Naive thymus-derived CD4-positive, alpha-beta T cell (primary cell): ENCODE data around the gene UMOD. TPM values are rescaled to one million over a fixed set of nuclear protein-coding genes. Genes with fewer than 3 reads are reported as not detected.

Experiments
- ATAC-seq: fragments of 150-1000 bp; cut with Tn5 transposase; 2 replicates; pipeline ENCODE4 v1.10.0; 2021; ENCODE audit warnings: mild to moderate bottlenecking, moderate library complexity
- CTCF ChIA-PET: fragments of 350-600 bp; sonication (Branson Sonifier 250); formaldehyde crosslinking; loops from one replicate; lab custom pipeline; 2021; ENCODE audit warnings: antibody characterized with exemption; lab: Charles Lee
- POLR2A ChIA-PET: fragments of 350-600 bp; sonication (Branson Sonifier 250); formaldehyde crosslinking; loops from one replicate; lab custom pipeline; 2021; ENCODE audit warnings: antibody characterized with exemption, inconsistent platforms; lab: Charles Lee
- DNase-seq, 9 donors: peaks; one replicate each; pipeline versions ENCODE4 v3.0.0 to v3.0.0-alpha.2; 2020 to 2022; ENCODE audit warnings: mixed read lengths in 1 of 9
- H3K27ac ChIP-seq: one replicate; pipeline ENCODE4 v1.7.0; 2013; ENCODE audit warnings: mild to moderate bottlenecking, low read depth, low read length, moderate library complexity
- H3K27me3 ChIP-seq, 2 donors: one replicate each; pipeline ENCODE4 v1.7.0; 2013; ENCODE audit warnings: low read length in 2 of 2, mild to moderate bottlenecking in 2 of 2, moderate library complexity in 2 of 2; ENCODE audit not compliant: control insufficient read depth in 2 of 2, insufficient read depth in 2 of 2
- H3K36me3 ChIP-seq, 3 experiments: 1 replicate in 2 of 3; 2 replicates in 1 of 3; pipeline ENCODE4 v1.7.0; 2013; ENCODE audit warnings: low read length in 3 of 3, mild to moderate bottlenecking in 3 of 3, moderate library complexity in 1 of 3; ENCODE audit not compliant: insufficient read depth in 3 of 3, control insufficient read depth in 2 of 3
- H3K4me1 ChIP-seq, 2 donors: one replicate each; pipeline ENCODE4 v1.7.0; 2013; ENCODE audit warnings: low read length in 2 of 2, mild to moderate bottlenecking in 2 of 2, moderate library complexity in 1 of 2; ENCODE audit not compliant: control insufficient read depth in 2 of 2, insufficient read depth in 2 of 2
- H3K4me3 ChIP-seq: 2 replicates; pipeline ENCODE4 v1.7.0; 2013; ENCODE audit warnings: mild to moderate bottlenecking, low read length
- H3K9me3 ChIP-seq, 3 experiments: 1 replicate in 2 of 3; 2 replicates in 1 of 3; pipeline ENCODE4 v1.7.0; 2013; ENCODE audit warnings: low read length in 3 of 3; ENCODE audit not compliant: control insufficient read depth in 2 of 3
- H3K27ac Mint-ChIP-seq, 9 donors: one replicate each; pipeline ENCODE4 v1.8.0; 2020 to 2022; ENCODE audit warnings: mixed read lengths in 9 of 9, mild to moderate bottlenecking in 8 of 9, moderate library complexity in 5 of 9, inconsistent platforms in 2 of 9
- H3K27me3 Mint-ChIP-seq, 5 donors: one replicate each; pipeline ENCODE4 v1.8.0; 2021 to 2022; ENCODE audit warnings: mixed read lengths in 5 of 5, mild to moderate bottlenecking in 1 of 5
- H3K36me3 Mint-ChIP-seq, 5 donors: one replicate each; pipeline ENCODE4 v1.8.0; 2020 to 2022; ENCODE audit warnings: mixed read lengths in 5 of 5, mild to moderate bottlenecking in 3 of 5, inconsistent platforms in 1 of 5
- H3K4me1 Mint-ChIP-seq, 7 donors: one replicate each; pipeline ENCODE4 v1.8.0; 2020 to 2022; ENCODE audit warnings: mixed read lengths in 7 of 7, mild to moderate bottlenecking in 3 of 7, inconsistent platforms in 1 of 7
- H3K4me3 Mint-ChIP-seq, 10 donors: one replicate each; pipeline ENCODE4 v1.8.0; 2020 to 2022; ENCODE audit warnings: mild to moderate bottlenecking in 10 of 10, mixed read lengths in 10 of 10, moderate library complexity in 6 of 10, inconsistent platforms in 2 of 10
- H3K9me3 Mint-ChIP-seq, 11 donors: one replicate each; pipeline ENCODE4 v1.8.0; 2020 to 2022; ENCODE audit warnings: mixed read lengths in 11 of 11, mild to moderate bottlenecking in 4 of 11, inconsistent platforms in 1 of 11, moderate library complexity in 1 of 11
- intact Hi-C, 2 donors: fragments of 100-400 bp; cut with micrococcal nuclease; formaldehyde crosslinking; loops; one replicate each; pipeline ENCODE4 v1.15.1; 2023
- polyA plus RNA-seq, 2 donors: library from polyadenylated mRNA; unstranded; fragments of 300-500 nt; fragmentation: Illumina TruSeq; gene quantifications; one replicate each; pipeline ENCODE4 v1.2.3, GENCODE V29; 2021
- total RNA-seq, 6 experiments: library from RNA in 5 of 6; stranded (reverse) in 5 of 6; gene quantifications; 1 replicate in 5 of 6; 2 replicates in 1 of 6; pipeline ENCODE4 v1.2.3 and lab custom pipeline; 2021 to 2026

Gene UMOD
- total RNA-seq (not detected), polyA plus RNA-seq (not detected), total RNA-seq (lab: John Stamatoyannopoulos, UW) (not detected)

DNA sequence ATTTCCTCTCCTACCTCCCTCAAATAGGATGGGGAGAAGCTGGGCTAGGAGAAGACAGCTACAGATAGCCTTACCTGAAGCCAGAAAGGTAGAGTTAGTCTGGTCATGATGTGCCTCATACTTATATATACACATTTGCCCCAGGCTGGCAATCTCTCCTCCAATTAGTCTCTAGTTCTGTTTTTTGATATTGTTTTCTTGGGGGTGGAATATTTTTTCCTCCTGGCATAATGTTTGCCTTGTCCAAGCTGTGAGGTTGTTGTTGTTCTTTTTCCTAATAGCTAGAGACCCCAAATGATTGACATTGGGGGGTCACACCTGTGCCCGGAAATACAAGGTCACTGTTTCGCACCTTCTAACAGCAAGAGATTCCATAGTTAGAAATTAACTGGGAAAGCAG lies at the start of gene UMOD:
UMOD (minus strand) TSS at position 101 of the 400 bp plus-strand sequence. CDS start 1,978 bp downstream, outside the sequence.
- Mint-ChIP-seq H3K4me1 (no peaks in the 10 kb centered on the region), H3K36me3 (no peaks in the 10 kb centered on the region), H3K4me3 (no peak within 1 kb of the TSS), H3K9me3 (peaks cover 0 to 7% (median 0%) of the 10 kb centered on the region in 11 donors), H3K27ac (no peak within 1 kb of the TSS), H3K27me3 (peaks cover 0 to 51% (median 20%) of the 10 kb centered on the region in 5 donors)
- ATAC-seq: no peak
- Histone ChIP-seq H3K9me3 (no peaks in the 10 kb centered on the region), H3K36me3 (no peaks in the 10 kb centered on the region), H3K27ac (no peak within 1 kb of the TSS), H3K4me1 (no peaks in the 10 kb centered on the region), H3K27me3 (peaks cover 0 to 3% of the 10 kb centered on the region in 2 donors), H3K4me3 (no peak within 1 kb of the TSS)
- DNase-seq: no peak
- ChIA-PET CTCF (no interaction called here), POLR2A (no interaction called here)
- intact Hi-C loops: no loop called here

GRCh38 chr16:20401475-20402016 lies 49.0 kb upstream of the UMOD start:
- POLR2A ChIA-PET: no interaction called here

GRCh38 chr16:20401066-20401465 lies 48.6 kb upstream of the UMOD start:
- ChIA-PET CTCF (no interaction called here), POLR2A (no interaction called here)
- no peaks in the 10 kb centered on the region for H3K4me1 Mint-ChIP-seq

More at GRCh38 chr16:20401475-20402016, 49.0 kb upstream of the UMOD start:
- Histone ChIP-seq H3K4me3 (no peak overlapping the region), H3K36me3 (no peaks in the 10 kb centered on the region), H3K27me3 (no peaks in the 10 kb centered on the region), H3K4me1 (no peaks in the 10 kb centered on the region), H3K9me3 (no peaks in the 10 kb centered on the region), H3K27ac (no peak overlapping the region)
- Mint-ChIP-seq H3K4me3 (no peak overlapping the region), H3K36me3 (no peaks in the 10 kb centered on the region), H3K4me1 (no peaks in the 10 kb centered on the region), H3K9me3 (no peaks in the 10 kb centered on the region), H3K27ac (no peak overlapping the region), H3K27me3 (peaks cover 0 to 12% (median 0%) of the 10 kb centered on the region in 5 donors)
- CTCF ChIA-PET: no interaction called here
- DNase-seq (no peak), ATAC-seq (no peak)
- intact Hi-C loops: no loop called here

GRCh38 chr16:20399185-20399584 lies 46.7 kb upstream of the UMOD start:
- no peaks in the 10 kb centered on the region for H3K9me3 ChIP-seq
- POLR2A ChIA-PET: no interaction called here
- no peak for ATAC-seq
- CTCF ChIA-PET: interaction anchor here (0.6 kb wide), 1 partner anchor 287 kb away, joined by 5 read pairs; no protein-coding TSS in a partner anchor
- Mint-ChIP-seq H3K9me3 (no peaks in the 10 kb centered on the region), H3K36me3 (no peaks in the 10 kb centered on the region), H3K4me1 (peaks cover 0 to 2% (median 0%) of the 10 kb centered on the region in 7 donors), H3K27me3 (peaks cover 0 to 12% (median 0%) of the 10 kb centered on the region in 5 donors), H3K4me3 (no peak overlapping the region), H3K27ac (no peak overlapping the region)
- no peak for DNase-seq
- H3K36me3 ChIP-seq: no peaks in the 10 kb centered on the region
- intact Hi-C loops: no loop called here
- H3K4me3 ChIP-seq: no peak overlapping the region
- H3K27me3 ChIP-seq: no peaks in the 10 kb centered on the region
- no peak overlapping the region for H3K27ac ChIP-seq
- H3K4me1 ChIP-seq: no peaks in the 10 kb centered on the region

More at GRCh38 chr16:20401066-20401465, 48.6 kb upstream of the UMOD start:
- Histone ChIP-seq H3K27me3 (no peaks in the 10 kb centered on the region), H3K4me1 (no peaks in the 10 kb centered on the region), H3K27ac (no peak overlapping the region), H3K4me3 (no peak overlapping the region), H3K36me3 (no peaks in the 10 kb centered on the region), H3K9me3 (no peaks in the 10 kb centered on the region)
- Mint-ChIP-seq H3K4me3 (no peak overlapping the region), H3K27ac (no peak overlapping the region), H3K36me3 (no peaks in the 10 kb centered on the region), H3K27me3 (peaks cover 0 to 12% (median 0%) of the 10 kb centered on the region in 5 donors), H3K9me3 (no peaks in the 10 kb centered on the region)
- DNase-seq (no peak), ATAC-seq (no peak)
- intact Hi-C loops: no loop called here

- H3K9me3 ChIP-seq: no peaks in the 10 kb centered on the region
- no peaks in the 10 kb centered on the region for H3K27me3 ChIP-seq
- ChIA-PET CTCF (no interaction called here), POLR2A (no interaction called here)
- no peak overlapping the region for H3K4me3 ChIP-seq
- no peaks in the 10 kb centered on the region for H3K36me3 ChIP-seq
- H3K9me3 Mint-ChIP-seq: no peaks in the 10 kb centered on the region
- H3K36me3 Mint-ChIP-seq: no peaks in the 10 kb centered on the region
- ATAC-seq (no peak), DNase-seq (no peak)
- no peak overlapping the region for H3K4me3 Mint-ChIP-seq
- no peak overlapping the region for H3K27ac Mint-ChIP-seq
- intact Hi-C loops: no loop called here
- H3K4me1 ChIP-seq: no peaks in the 10 kb centered on the region
- H3K4me1 Mint-ChIP-seq: peaks cover 0 to 2% (median 0%) of the 10 kb centered on the region in 7 donors
- peaks cover 0 to 7% (median 0%) of the 10 kb centered on the region in 5 donors for H3K27me3 Mint-ChIP-seq
- H3K27ac ChIP-seq: no peak overlapping the region
Measured at GRCh38 chr16:20398603-20399002, 46.1 kb upstream of the UMOD start.

- intact Hi-C loops: no loop called here
- Mint-ChIP-seq H3K4me3 (no peak overlapping the region), H3K9me3 (no peaks in the 10 kb centered on the region), H3K27me3 (peaks cover 0 to 3% (median 0%) of the 10 kb centered on the region in 5 donors), H3K36me3 (no peaks in the 10 kb centered on the region), H3K27ac (no peak overlapping the region), H3K4me1 (peaks cover 0 to 2% (median 0%) of the 10 kb centered on the region in 7 donors)
- POLR2A ChIA-PET: no interaction called here
- no peaks in the 10 kb centered on the region for H3K4me1 ChIP-seq
- H3K9me3 ChIP-seq: no peaks in the 10 kb centered on the region
- H3K27me3 ChIP-seq: no peaks in the 10 kb centered on the region
- H3K4me3 ChIP-seq: no peak overlapping the region
- H3K36me3 ChIP-seq: no peaks in the 10 kb centered on the region
- DNase-seq (no peak), ATAC-seq (no peak)
- H3K27ac ChIP-seq: no peak overlapping the region
- CTCF ChIA-PET: no interaction called here
Measured at GRCh38 chr16:20397468-20398074, 45.1 kb upstream of the UMOD start.
